HCT116 (cell line): ENCODE data around the gene AVP. TPM values are rescaled to one million over a fixed set of nuclear protein-coding genes. Genes with fewer than 3 reads are reported as not detected.

Experiments used
- ATAC-seq: fragments of 200-7000 bp; cut with Tn5 transposase; 2 replicates; pipeline ENCODE4 v1.9.1; 2020; ENCODE audit warnings: mild to moderate bottlenecking, moderate library complexity
- BruUV-seq: library from RNA; stranded (reverse); fragments of 400-500 nt; replicated peaks from 2 replicates; lab custom pipeline; 2021; lab: Mats Ljungman, UMichigan
- CTCF ChIA-PET: fragments of 300-600 bp; sonication (Branson Sonifier 250); formaldehyde crosslinking; loops from one replicate; lab custom pipeline; 2021; ENCODE audit warnings: antibody characterized with exemption; lab: Charles Lee
- POLR2A ChIA-PET: fragments of 300-600, 350-600 bp; sonication (Branson Sonifier 250); formaldehyde crosslinking; loops from one replicate; lab custom pipeline; 2021; ENCODE audit warnings: antibody characterized with exemption; lab: Charles Lee
- RAD21 ChIA-PET, 2 experiments: fragments of 300-600 bp; sonication (Branson Sonifier 250); formaldehyde crosslinking; loops; one replicate each; lab custom pipeline; 2023; ENCODE audit warnings: low total read pairs in 2 of 2; ENCODE audit not compliant: uncharacterized antibody in 2 of 2, unreplicated experiment in 2 of 2, low non-redundant PET in 1 of 2; lab: Charles Lee
- DNase-seq: peaks from one replicate; pipeline ENCODE4 v3.0.0-alpha.2; 2010; ENCODE audit warnings: low read depth, low spot score
- H2AFZ ChIP-seq: fragments of 200-600 bp; shearing (Covaris generic), sonication (generic); 2 replicates; pipeline ENCODE4 v1.6.1; 2017; ENCODE audit warnings: low read depth, mixed run types, mixed read lengths, antibody characterized with exemption, low read length; ENCODE audit not compliant: poor library complexity, severe bottlenecking
- H3K27ac ChIP-seq: 2 replicates; pipeline ENCODE4 v1.5.1; 2012; ENCODE audit warnings: low read depth, low read length
- H3K27me3 ChIP-seq: fragments of 200-600 bp; sonication (generic); 2 replicates; pipeline ENCODE4 v1.6.1; 2016; ENCODE audit warnings: mixed run types, low read length, mixed read lengths; ENCODE audit not compliant: insufficient read depth
- H3K36me3 ChIP-seq, 2 experiments: fragments of 200-500 bp in 1 of 2; fragments of 200-600 bp in 1 of 2; sonication (Bioruptor generic) in 1 of 2; sonication (generic) in 1 of 2; 2 replicates each; pipeline versions ENCODE4 v1.5.1 to v1.6.1; 2014 to 2016; ENCODE audit warnings: low read length in 2 of 2, inconsistent platforms in 1 of 2, mixed read lengths in 1 of 2, mixed run types in 1 of 2; ENCODE audit not compliant: insufficient read depth in 2 of 2, control insufficient read depth in 1 of 2
- H3K4me1 ChIP-seq, 2 experiments: fragments of 200-600 bp in 1 of 2; sonication (generic) in 1 of 2; 2 replicates each; pipeline versions ENCODE4 v1.5.1 to v1.6.1; 2012 to 2017; ENCODE audit warnings: low read length in 2 of 2, inconsistent platforms in 1 of 2, mild to moderate bottlenecking in 1 of 2, mixed read lengths in 1 of 2, mixed run types in 1 of 2, moderate library complexity in 1 of 2; ENCODE audit not compliant: insufficient read depth in 2 of 2, control insufficient read depth in 1 of 2
- H3K4me2 ChIP-seq: fragments of 200-600 bp; sonication (generic); 2 replicates; pipeline ENCODE4 v1.6.1; 2017; ENCODE audit warnings: mixed run types, low read length, mixed read lengths
- H3K4me3 ChIP-seq, 2 experiments: fragments of 200-600 bp in 1 of 2; sonication (generic) in 1 of 2; replicated peaks in 1 of 2; 2 replicates each; pipeline ENCODE4 v1.5.1; 2011 to 2016; ENCODE audit warnings: low read length in 2 of 2, control low read depth in 1 of 2, low read depth in 1 of 2, mild to moderate bottlenecking in 1 of 2, mixed read lengths in 1 of 2, mixed run types in 1 of 2
- H3K79me2 ChIP-seq: fragments of 200-600 bp; sonication (generic); 2 replicates; pipeline ENCODE4 v1.6.1; 2017; ENCODE audit warnings: mild to moderate bottlenecking, mixed run types, low read length, moderate library complexity, mixed read lengths; ENCODE audit not compliant: insufficient read depth
- H3K9ac ChIP-seq: fragments of 200-600 bp; sonication (generic); 2 replicates; pipeline ENCODE4 v1.6.1; 2016; ENCODE audit warnings: low read length, mixed read lengths
- H3K9me2 ChIP-seq: fragments of 200-600 bp; sonication (generic), shearing (Covaris generic); 2 replicates; pipeline ENCODE4 v1.6.1; 2017; ENCODE audit warnings: mixed run types, mild to moderate bottlenecking, moderate library complexity; ENCODE audit not compliant: insufficient read depth
- H3K9me3 ChIP-seq, 2 experiments: fragments of 200-500 bp in 1 of 2; fragments of 200-600 bp in 1 of 2; sonication (Bioruptor generic) in 1 of 2; sonication (generic) in 1 of 2; 2 replicates each; pipeline ENCODE4 v1.6.1; 2014 to 2017; ENCODE audit warnings: low read length in 2 of 2, mixed read lengths in 2 of 2, inconsistent platforms in 1 of 2, low read depth in 1 of 2, mild to moderate bottlenecking in 1 of 2, mixed run types in 1 of 2, moderate library complexity in 1 of 2; ENCODE audit not compliant: control insufficient read depth in 1 of 2, insufficient read depth in 1 of 2
- H4K20me1 ChIP-seq: fragments of 200-600 bp; sonication (generic), shearing (Covaris generic); 2 replicates; pipeline ENCODE4 v1.6.1; 2017; ENCODE audit warnings: mixed run types, mild to moderate bottlenecking, moderate library complexity; ENCODE audit not compliant: insufficient read depth
- CBX3 ChIP-seq: IDR thresholded peaks from 2 replicates; pipeline ENCODE4 v1.6.1; 2012; ENCODE audit warnings: low read depth
- EGR1 ChIP-seq: IDR thresholded peaks from 2 replicates; pipeline ENCODE4 v1.6.1; 2012; ENCODE audit warnings: low read depth
- ELF1 ChIP-seq: IDR thresholded peaks from 2 replicates; pipeline ENCODE4 v1.6.1; 2012; ENCODE audit warnings: low read depth, borderline replicate concordance
- EZH2phosphoT487 ChIP-seq: fragments of 200-600 bp; IDR thresholded peaks from 2 replicates; pipeline ENCODE4 v1.6.1; 2018; ENCODE audit warnings: antibody characterized with exemption, borderline replicate concordance
- JUND ChIP-seq: IDR thresholded peaks from 2 replicates; pipeline ENCODE4 v1.6.1; 2012
- POLR2A ChIP-seq: IDR thresholded peaks from 2 replicates; pipeline ENCODE4 v1.7.0; 2011; ENCODE audit warnings: borderline replicate concordance; ENCODE audit not compliant: insufficient read depth, insufficient read length; ENCODE audit errors: extremely low read depth
- POLR2AphosphoS5 ChIP-seq: IDR thresholded peaks from 2 replicates; pipeline ENCODE4 v1.6.1; 2011; ENCODE audit warnings: mild to moderate bottlenecking, low read depth, low read length, moderate library complexity
- RAD21 ChIP-seq: IDR thresholded peaks from 2 replicates; pipeline ENCODE4 v1.6.1; 2012; ENCODE audit warnings: low read depth, mild to moderate bottlenecking
- SIN3A ChIP-seq: IDR thresholded peaks from 2 replicates; pipeline ENCODE4 v1.6.1; 2012; ENCODE audit warnings: low read depth
- SRF ChIP-seq: IDR thresholded peaks from 2 replicates; pipeline ENCODE4 v1.6.1; 2012; ENCODE audit warnings: low read depth
- TCF7L2 ChIP-seq: IDR thresholded peaks from 2 replicates; pipeline ENCODE4 v1.7.0; 2011; ENCODE audit warnings: borderline replicate concordance, inconsistent platforms; ENCODE audit not compliant: insufficient read depth, insufficient read length; ENCODE audit errors: extremely low read depth
- YY1 ChIP-seq: IDR thresholded peaks from 2 replicates; pipeline ENCODE4 v1.6.1; 2011; ENCODE audit warnings: low read length, low read depth, moderate library complexity, mild to moderate bottlenecking; ENCODE audit not compliant: insufficient replicate concordance; ENCODE audit errors: extremely low read depth
- ZFX ChIP-seq: fragments of 450-650 bp; IDR thresholded peaks from 2 replicates; pipeline ENCODE4 v1.6.1; 2017
- ZNF274 ChIP-seq: fragments of 200-500 bp; sonication (Bioruptor generic); IDR thresholded peaks from 2 replicates; pipeline ENCODE4 v1.6.1; 2014; ENCODE audit warnings: mild to moderate bottlenecking, low read depth, low read length, inconsistent platforms
- intact Hi-C: fragments of 100-400 bp; cut with micrococcal nuclease; formaldehyde crosslinking; loops from 2 replicates; pipeline ENCODE4 v1.10.0; 2022
- total RNA-seq: library from RNA; stranded (reverse); gene quantifications from one replicate; pipeline ENCODE4 v1.2.1, GENCODE V29; 2021; ENCODE audit not compliant: unreplicated experiment
- TF ChIP-seq, protein P1 (sequence below): IDR thresholded peaks from 2 replicates; pipeline ENCODE4 v1.6.1; 2011; ENCODE audit warnings: mild to moderate bottlenecking, low read length, moderate library complexity; ENCODE audit not compliant: insufficient replicate concordance; ENCODE audit errors: extremely low read depth
- TF ChIP-seq, protein P2 (sequence below): IDR thresholded peaks from 2 replicates; pipeline ENCODE4 v1.6.1; 2012; ENCODE audit warnings: low read depth
- TF ChIP-seq, protein P3 (sequence below): IDR thresholded peaks from 2 replicates; pipeline ENCODE4 v1.6.1; 2012
- TF ChIP-seq, protein P4 (sequence below), 3 experiments: fragments of 200-600 bp in 1 of 3; sonication (generic) in 1 of 3; IDR thresholded peaks in 2 of 3; conservative IDR thresholded peaks in 1 of 3; 2 replicates each; pipeline ENCODE4 v1.5.1; 2012 to 2017; ENCODE audit warnings: low read depth in 2 of 3, low read length in 2 of 3, antibody characterized with exemption in 1 of 3, borderline replicate concordance in 1 of 3, control low read depth in 1 of 3, mild to moderate bottlenecking in 1 of 3, mixed read lengths in 1 of 3, mixed run types in 1 of 3, moderate library complexity in 1 of 3; ENCODE audit not compliant: insufficient read depth in 1 of 3
- TF ChIP-seq, protein P5 (sequence below): IDR thresholded peaks from 2 replicates; pipeline ENCODE4 v1.6.1; 2012

Gene AVP
- total RNA-seq, 1 experiment from 2014 or later: not detected

DNA sequence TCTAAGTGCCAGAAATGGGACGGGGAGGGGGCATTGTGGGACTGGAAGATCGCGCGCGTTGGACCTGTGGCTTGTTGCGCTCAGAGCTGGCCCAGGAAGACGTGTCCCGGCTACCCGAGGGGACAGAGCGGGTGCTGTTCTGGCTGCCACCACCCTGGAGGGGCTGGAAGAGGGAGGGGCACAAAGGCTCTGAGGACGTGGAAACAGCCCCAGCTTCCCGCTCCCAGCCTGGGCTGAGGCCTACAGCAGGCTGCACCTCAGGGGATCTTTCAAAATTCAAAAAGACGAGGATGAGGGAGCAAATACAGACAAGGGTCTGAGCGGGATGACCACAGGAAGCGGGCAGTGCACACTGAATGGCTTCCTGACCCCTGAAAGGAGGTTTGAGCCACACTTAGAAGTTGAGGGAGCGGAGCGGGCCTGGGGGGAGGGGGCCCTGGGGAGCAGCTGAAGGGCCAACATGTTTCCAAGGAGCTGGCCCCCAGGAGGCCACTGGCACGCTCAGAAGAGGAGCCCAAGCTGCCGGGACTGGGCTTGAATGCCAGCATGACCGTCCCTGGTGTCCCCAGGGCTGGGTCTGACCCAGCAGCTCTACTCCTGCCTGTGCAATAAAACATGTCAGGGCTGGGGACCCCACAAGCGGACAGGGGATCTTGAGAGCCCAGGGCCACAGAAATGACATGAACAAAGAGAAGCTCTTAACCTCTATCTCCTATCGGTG lies 11.8 kb downstream of the AVP start:
- no peak for TF ChIP-seq ZNF274
- TF ChIP-seq, protein P1, sequence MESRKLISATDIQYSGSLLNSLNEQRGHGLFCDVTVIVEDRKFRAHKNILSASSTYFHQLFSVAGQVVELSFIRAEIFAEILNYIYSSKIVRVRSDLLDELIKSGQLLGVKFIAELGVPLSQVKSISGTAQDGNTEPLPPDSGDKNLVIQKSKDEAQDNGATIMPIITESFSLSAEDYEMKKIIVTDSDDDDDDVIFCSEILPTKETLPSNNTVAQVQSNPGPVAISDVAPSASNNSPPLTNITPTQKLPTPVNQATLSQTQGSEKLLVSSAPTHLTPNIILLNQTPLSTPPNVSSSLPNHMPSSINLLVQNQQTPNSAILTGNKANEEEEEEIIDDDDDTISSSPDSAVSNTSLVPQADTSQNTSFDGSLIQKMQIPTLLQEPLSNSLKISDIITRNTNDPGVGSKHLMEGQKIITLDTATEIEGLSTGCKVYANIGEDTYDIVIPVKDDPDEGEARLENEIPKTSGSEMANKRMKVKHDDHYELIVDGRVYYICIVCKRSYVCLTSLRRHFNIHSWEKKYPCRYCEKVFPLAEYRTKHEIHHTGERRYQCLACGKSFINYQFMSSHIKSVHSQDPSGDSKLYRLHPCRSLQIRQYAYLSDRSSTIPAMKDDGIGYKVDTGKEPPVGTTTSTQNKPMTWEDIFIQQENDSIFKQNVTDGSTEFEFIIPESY: no peak
- no peak for TF ChIP-seq ZFX
- no peak for TF ChIP-seq POLR2A
- no peak for TF ChIP-seq CBX3
- TF ChIP-seq, protein P2, sequence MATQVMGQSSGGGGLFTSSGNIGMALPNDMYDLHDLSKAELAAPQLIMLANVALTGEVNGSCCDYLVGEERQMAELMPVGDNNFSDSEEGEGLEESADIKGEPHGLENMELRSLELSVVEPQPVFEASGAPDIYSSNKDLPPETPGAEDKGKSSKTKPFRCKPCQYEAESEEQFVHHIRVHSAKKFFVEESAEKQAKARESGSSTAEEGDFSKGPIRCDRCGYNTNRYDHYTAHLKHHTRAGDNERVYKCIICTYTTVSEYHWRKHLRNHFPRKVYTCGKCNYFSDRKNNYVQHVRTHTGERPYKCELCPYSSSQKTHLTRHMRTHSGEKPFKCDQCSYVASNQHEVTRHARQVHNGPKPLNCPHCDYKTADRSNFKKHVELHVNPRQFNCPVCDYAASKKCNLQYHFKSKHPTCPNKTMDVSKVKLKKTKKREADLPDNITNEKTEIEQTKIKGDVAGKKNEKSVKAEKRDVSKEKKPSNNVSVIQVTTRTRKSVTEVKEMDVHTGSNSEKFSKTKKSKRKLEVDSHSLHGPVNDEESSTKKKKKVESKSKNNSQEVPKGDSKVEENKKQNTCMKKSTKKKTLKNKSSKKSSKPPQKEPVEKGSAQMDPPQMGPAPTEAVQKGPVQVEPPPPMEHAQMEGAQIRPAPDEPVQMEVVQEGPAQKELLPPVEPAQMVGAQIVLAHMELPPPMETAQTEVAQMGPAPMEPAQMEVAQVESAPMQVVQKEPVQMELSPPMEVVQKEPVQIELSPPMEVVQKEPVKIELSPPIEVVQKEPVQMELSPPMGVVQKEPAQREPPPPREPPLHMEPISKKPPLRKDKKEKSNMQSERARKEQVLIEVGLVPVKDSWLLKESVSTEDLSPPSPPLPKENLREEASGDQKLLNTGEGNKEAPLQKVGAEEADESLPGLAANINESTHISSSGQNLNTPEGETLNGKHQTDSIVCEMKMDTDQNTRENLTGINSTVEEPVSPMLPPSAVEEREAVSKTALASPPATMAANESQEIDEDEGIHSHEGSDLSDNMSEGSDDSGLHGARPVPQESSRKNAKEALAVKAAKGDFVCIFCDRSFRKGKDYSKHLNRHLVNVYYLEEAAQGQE: no peak
- TF ChIP-seq EGR1: no peak
- TF ChIP-seq YY1: no peak
- TF ChIP-seq, protein P3, sequence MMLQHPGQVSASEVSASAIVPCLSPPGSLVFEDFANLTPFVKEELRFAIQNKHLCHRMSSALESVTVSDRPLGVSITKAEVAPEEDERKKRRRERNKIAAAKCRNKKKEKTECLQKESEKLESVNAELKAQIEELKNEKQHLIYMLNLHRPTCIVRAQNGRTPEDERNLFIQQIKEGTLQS: no peak
- TF ChIP-seq POLR2AphosphoS5: no peak
- no peak for TF ChIP-seq SIN3A
- TF ChIP-seq SRF: no peak
- TF ChIP-seq EZH2phosphoT487: no peak
- no peak for TF ChIP-seq RAD21
- TF ChIP-seq, protein P4, sequence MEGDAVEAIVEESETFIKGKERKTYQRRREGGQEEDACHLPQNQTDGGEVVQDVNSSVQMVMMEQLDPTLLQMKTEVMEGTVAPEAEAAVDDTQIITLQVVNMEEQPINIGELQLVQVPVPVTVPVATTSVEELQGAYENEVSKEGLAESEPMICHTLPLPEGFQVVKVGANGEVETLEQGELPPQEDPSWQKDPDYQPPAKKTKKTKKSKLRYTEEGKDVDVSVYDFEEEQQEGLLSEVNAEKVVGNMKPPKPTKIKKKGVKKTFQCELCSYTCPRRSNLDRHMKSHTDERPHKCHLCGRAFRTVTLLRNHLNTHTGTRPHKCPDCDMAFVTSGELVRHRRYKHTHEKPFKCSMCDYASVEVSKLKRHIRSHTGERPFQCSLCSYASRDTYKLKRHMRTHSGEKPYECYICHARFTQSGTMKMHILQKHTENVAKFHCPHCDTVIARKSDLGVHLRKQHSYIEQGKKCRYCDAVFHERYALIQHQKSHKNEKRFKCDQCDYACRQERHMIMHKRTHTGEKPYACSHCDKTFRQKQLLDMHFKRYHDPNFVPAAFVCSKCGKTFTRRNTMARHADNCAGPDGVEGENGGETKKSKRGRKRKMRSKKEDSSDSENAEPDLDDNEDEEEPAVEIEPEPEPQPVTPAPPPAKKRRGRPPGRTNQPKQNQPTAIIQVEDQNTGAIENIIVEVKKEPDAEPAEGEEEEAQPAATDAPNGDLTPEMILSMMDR (IDR thresholded peaks at IDR 0.05 in 2 of 3, conservative IDR thresholded peaks at IDR 0.05 in 1 of 3; ENCODE audit: borderline replicate concordance in 1 of 3, insufficient read depth in 1 of 3, low read depth in 2 of 3, low read length in 2 of 3): no peak
- no peak for TF ChIP-seq ELF1
- no peak for TF ChIP-seq TCF7L2
- TF ChIP-seq, protein P5, sequence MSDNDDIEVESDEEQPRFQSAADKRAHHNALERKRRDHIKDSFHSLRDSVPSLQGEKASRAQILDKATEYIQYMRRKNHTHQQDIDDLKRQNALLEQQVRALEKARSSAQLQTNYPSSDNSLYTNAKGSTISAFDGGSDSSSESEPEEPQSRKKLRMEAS: no peak
- no peak for TF ChIP-seq JUND
- Histone ChIP-seq H3K27ac (no peak overlapping the region), H3K36me3 (no peaks in the 10 kb centered on the region), H4K20me1 (no peaks in the 10 kb centered on the region), H3K79me2 (no peaks in the 10 kb centered on the region), H3K4me1 (peaks cover 11 to 22% of the 10 kb centered on the region in 2 experiments; a peak in 3 of 4 replicates), H3K27me3 (no peaks in the 10 kb centered on the region), H3K9me3 (no peaks in the 10 kb centered on the region), H3K9ac (no peak overlapping the region), H3K9me2 (no peaks in the 10 kb centered on the region), H2AFZ (no peak overlapping the region), H3K4me3 (no peak overlapping the region), H3K4me2 (no peak overlapping the region)
- DNase-seq: no peak
- POLR2A ChIA-PET: no interaction called here
- intact Hi-C loops: no loop called here
- BruUV-seq: no TSS peak
- CTCF ChIA-PET: no interaction called here
- RAD21 ChIA-PET: interaction anchor here in 1 of 2 experiments (0.5 to 0.6 kb wide), 2 partner anchors 28 to 190 kb away, joined by 3 to 7 read pairs; no protein-coding TSS in a partner anchor
- no peak for ATAC-seq
